HG03571 (cell line): ENCODE data around the gene CPPED1.
"Not testable (repeated sequence)": the region's sequence is repeated elsewhere in the genome, so short reads cannot be mapped to it uniquely, and the experiment has no call there.

Source experiments
- ATAC-seq: cut with Tn5 transposase; IDR thresholded peaks from one replicate; pipeline ENCODE4 v1.9.1; 2021; ENCODE audit not compliant: unreplicated experiment

Gene CPPED1

DNA sequence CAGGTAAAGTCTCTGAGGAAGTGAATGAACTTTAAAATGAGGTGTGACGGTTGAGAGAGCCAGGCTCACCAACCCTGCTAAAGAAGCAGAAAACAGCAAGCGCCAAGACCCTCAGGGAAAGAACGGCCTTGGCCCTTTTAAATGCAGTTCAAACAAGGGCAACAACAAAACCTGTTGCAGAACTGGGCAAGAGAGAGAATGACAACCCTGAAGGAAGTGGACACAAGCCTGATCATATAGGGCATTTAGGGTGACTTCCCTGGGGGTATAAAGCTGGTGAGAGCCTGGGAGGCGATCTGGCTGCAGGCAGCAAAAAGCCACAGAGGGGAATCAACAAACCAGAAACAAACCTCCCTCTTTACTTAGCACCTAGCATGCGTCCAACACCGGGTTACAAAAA, 1.0 kb downstream of the CPPED1 start:
- no peak for ATAC-seq

DNA sequence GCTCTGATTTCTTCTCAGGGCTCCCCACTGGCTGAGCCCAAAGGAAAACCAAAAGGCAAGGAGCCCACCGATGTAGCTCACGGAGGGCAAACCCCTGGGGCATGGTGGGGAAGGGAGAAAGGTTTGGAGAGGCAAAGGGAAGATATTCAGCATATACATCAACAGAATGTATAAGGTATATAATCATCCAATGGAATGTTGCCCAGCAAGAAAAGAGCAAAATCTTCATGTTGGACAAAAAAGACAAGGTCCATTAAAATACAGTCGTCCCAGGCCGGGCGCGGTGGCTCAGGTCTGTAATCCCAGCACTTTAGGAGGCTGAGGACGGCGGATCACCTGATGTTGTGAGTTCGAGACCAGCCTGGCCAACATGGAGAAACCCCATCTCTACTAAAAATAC, 1.6 kb downstream of the CPPED1 start:
- ATAC-seq: no peak

DNA sequence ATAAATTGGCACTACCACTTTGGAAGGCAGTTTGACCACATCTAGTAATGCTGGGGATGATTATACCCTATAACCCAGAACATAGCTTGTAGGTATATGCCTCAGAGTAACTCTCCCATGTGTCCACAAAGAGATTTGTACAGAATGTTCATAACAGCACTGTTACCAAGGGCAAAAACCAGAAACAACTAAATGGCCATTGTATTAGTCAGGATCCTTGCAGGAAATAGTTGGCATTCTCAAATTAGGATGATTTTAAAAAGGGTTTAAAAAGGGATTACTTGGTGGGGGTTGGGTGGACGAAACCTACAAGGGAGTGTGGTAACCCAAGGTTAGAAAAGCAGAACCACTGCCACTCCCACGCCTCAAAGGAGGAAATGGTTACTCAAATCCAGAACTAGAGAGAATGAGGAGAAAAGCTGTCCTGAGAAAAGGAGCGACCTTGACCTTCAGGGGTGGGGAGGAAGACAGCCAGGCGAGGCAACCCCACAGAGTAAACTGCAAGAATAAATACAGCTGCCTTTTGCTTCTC, 2.1 kb downstream of the CPPED1 start:
- no peak for ATAC-seq

DNA sequence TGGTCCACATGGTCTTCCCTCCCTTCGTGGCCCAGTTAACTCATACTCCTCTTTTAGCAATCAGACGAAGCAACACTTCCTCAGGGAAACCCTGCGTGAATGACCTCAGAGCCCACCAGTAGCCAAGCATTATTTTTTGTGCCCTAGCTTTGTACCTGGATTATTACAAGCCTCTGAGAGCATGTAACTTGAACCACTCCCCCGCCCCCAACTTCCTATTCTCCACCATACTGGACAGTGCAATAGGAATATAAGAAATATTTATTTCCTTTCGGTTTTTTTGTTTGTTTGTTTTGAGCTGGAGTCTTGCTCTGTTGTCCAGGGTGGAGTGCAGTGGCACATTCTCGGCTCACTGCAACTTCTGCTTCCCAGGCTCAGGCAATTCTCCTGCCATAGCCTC, 2.9 kb downstream of the CPPED1 start:
- ATAC-seq: no peak

DNA sequence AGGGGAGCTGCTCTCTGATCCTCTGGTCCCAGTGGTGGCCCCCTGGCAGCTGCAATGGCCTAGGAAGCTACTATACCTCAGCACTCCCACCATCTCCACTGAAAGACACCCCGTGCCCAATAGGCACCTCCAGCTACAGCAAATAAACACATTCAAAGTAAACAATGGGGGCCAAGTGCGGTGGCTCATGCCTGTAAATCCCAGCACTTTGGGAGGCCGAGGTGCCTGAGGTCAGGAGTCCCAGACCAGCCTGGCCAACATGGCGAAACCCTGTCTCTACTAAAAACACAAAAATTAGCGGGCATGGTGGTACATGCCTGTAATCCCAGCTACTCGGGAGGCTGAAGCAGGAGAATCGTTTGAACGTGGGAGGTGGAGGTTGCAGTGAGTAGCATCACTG, 3.7 kb downstream of the CPPED1 start:
- ATAC-seq: not testable (repeated sequence)

DNA sequence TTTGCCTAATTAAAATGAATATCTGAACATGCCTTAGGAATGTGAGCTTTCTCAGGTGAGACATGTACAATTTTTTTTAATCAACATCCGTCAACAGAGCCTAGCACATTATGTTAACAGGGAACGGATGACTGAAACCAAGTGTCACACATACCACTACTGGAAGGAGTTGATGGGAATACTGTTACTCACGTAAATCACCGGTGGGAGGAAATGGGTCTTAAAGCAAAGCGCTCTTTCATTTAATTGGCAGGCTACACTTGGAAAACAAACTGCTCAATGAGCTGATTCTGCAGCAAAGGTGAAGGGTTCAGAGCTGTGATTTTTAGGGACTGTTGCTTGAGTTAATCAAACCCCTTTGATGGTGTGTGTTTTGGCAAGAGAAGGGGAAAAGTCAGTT, 4.8 kb downstream of the CPPED1 start:
- no peak for ATAC-seq

DNA sequence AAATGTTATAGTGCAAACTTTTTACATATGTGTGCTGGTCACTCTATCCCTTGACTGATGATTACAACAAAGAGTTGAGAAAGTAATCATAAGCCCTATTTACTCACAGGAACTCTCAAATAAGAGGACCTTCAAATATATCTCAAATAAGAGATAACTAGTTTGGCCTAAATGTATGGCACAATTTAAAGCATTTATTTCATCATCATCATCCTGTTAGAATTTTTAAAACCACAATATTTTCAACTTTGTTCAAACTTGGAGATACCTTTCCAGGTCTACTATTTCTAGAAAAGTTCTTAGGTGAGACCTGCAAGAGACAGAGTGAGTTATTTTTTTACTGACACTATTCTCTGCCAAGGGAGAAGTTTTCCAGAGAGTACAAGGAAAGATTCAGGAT, 5.5 kb downstream of the CPPED1 start:
- no peak for ATAC-seq

DNA sequence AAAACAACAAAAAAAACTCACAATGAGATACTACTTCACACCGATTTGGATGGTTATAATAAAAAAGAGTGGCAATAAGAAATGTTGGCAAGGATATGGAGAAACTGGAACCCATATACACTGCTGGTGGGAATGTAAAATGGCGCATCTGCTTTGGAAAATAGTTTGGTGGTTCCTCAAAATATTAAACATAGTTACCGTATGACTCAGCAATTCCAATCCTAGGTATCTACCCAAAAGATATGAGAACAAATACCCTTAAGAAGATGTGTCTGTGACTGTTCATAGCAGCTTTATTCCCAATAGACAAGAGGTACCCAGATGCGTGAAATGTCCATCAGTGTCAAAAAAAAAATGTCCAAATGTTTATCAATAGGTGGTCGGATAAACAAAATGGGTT, 7.2 kb downstream of the CPPED1 start:
- no peak for ATAC-seq

DNA sequence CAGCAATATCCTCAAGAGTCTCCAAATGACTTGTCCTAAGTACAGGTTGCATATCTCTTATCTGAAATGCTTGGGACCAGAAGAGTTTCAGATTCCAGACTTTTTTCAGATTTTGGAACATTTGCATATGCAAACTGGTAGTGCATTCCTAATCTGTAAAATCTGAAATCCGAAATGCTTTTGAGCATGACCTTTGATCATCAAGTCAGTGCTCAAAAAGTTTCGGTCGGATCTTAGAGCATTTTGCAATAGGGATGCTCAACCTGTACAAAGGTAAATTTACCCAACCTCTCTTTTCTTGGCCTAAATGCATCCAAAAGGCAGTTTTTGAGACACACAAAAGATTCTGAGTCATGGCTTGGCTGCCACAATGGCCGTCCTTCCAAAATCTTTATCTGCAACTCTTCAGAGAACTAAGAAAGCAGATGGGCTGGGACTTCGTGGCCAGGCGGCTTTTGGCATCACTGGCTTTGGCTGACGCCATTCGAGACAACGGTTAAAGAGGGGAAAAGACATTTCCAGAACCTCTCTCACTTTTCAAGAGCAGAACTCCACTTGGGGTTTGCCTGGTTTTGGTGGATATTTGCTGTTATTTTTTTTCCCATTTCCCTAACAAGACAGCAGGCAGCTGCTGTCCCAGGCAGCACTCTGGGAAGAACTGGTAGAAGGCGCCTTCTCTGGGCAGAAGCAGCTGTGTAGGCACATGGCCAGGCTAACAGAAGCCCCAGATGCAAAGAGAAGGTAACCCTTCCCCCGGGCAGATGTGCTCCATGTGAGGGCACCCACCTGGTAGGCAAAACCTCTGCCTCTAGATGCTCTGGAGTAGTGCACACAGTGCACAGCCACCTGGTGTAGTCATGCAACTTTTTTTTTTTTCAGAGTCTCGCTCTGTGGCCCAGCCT, 8.9 kb downstream of the CPPED1 start:
- ATAC-seq: no peak

DNA sequence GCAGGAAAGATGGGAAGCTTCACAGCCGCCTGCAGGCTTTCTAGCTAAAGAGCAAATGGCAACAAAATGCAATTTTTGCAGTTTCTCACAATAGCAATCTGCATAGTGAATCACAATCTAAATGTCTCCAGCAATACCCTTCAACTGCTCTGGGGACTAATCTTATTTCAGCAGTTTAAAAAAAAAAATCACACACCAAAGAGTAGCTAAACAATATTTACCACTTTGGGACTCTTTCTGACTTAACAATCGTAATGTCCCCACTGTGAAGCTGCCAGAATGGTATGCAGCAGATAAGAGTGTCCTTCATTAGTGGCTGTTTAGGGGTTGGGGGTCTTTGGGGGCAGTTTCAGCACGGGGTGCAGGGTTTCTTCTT, 9.8 kb downstream of the CPPED1 start:
- ATAC-seq: no peak

DNA sequence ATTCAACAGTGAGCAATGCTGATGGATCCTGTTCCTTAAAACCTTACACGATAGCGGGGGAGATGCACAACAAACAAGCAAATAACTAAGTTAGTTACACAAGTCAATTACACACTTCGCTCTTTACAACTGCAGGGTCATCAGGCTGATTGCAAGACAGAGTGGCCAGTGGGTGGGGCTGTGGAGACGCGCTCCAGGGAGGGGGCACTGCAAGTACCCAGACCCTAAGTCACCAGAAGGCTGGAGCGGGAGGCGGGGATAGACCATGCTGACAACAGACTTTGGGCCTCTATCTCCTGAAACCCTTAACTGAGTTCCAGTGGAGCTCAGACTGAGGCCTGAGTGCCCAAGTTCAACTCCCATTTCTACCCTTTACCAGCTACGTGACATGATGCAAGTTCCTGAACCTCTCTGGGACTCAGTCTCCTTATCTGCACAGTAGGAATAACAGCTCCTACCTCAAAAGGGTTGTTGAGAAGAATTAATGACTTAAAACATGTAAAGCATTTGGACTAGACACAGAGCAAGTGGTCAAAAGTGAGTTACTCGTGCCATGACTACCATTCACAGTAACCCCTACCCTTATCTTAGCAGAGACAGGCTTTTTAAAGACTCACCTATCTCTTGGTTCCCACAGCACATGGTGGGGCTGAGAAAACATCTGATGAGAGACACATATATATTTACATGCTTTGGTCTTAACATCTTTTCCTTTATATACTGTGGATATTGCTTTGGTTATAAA, 10.4 kb downstream of the CPPED1 start:
- no peak for ATAC-seq

DNA sequence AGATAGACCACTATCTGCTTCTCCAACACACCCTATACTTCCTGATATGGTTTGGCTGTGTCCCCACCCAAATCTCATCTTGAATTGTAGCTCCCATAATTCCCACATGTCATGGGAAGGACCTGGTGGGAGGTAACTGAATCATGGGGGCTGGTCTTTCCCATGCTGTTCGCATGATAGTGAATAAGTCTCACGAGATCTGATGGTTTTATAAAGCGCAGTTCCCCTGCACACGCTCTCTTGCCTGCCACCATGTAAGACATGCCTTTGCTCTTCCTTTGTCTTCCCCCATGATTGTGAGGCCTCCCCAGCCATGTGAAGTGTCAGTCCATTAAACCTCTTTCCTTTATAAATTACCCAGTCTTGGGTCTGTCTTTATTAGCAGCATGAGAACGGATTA, 11.2 kb downstream of the CPPED1 start:
- not testable (repeated sequence) for ATAC-seq

DNA sequence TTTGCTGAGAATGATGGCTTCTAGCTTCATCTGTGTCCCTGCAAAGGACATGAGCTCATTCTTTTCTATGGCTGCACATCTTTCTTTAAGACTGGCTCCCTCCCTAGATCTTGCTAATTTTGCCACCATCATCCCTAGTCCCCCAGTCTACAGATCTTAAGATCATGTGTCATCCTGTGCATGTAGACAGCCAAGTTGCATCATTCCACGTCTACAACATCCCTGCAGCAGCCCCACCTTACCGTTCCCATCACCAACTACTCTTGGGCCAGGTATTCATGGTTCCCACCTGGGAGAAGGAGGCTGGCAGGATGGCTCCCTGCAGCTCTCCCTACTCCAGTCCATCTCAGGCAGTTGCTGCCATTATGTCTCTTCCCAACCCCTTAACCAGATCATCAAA, 12.3 kb downstream of the CPPED1 start:
- no peak for ATAC-seq

DNA sequence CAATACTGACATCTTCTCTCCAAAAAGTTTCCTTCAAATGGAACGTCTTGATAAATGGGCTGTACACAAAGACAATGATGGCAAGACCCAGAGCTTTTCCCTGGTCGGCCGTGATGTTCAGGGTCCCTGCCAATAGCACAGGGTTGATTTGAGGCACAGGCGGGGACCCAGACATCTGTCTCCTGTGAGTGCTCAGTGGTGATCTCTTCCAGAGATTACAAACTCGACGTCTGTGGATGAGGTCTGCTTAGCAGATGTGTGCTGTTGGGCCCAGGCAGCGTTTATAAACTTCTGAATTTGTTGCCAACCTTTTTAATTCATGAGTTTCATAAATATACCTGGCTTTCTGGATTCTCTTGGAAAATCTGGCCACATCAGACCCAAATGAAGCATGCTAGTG, 14.9 kb downstream of the CPPED1 start:
- ATAC-seq: no peak

DNA sequence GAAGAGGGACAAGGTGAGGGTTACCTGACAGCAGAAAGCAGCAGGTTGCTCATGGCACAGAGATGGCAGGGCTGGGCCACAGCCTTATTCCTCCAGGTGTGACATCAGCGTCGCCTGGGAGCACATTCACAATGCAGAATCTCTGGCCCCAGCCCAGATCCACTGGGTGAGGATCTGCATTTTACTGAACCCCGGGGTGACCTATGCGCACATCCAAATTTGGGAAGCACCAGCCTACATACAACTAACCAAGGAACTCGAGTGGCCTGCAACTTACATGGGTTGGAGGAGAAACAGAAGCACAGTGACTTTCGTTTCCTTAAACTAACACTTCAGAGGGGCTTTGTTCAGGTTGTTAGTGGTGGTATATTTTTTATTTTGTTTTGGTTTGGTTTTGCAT, 17.6 kb downstream of the CPPED1 start:
- no peak for ATAC-seq

DNA sequence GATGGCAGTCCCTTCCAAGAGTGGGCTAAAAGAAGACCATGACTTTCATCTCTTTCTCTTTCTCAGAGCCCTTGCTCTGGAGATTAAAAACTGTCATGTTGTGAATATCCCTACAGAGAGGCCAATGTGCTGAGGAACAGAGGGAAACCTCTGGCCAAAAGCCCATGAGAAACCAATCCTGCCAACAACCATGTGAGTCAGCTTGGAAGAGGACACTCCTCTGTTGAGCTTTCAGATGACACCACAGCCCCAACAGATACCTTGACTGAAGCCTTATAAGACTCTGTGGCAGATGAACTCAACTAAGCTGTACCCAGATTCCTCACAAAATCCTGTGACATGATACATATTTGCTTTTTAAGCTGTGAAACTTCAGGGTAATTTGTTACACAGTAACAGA, 19.6 kb downstream of the CPPED1 start:
- ATAC-seq: no peak

DNA sequence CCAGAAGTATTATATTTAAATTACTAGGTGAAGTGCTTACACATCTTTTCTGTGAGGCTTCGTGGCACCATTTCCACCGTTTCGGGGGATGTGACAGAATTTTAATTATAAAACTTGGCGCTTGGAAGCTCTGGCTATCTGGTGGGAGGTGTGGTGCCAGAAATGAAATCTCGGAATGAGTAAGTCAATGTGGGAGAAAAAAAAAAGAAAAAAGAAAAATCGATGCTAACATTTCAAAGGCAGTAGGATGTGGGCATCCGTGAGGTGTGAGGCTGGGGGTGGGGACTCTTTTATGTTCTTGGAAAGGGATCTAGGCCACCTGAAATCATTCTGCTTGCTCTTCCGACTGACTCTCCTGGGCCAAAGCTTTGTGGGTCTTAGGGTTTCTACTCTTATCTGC, 21.9 kb downstream of the CPPED1 start:
- no peak for ATAC-seq

DNA sequence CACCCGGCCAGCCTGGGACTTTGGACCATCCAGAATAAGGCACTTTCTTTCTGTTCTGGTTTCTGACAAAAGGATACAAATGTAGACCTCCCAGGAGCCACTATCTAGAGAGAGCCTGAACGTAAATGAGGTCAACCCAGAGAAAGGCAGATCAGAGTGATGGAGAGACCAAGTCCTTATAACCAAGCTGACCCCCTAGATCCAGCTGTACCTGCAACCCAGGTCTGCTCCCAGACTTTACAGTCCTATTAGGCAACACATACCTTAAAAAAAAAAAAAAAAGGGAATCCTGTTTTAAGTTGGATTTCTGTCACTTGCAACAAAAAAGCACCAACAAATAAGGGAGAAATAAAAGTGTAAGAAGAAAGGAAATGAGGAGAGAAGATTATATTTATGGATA, 23.2 kb downstream of the CPPED1 start:
- no peak for ATAC-seq

DNA sequence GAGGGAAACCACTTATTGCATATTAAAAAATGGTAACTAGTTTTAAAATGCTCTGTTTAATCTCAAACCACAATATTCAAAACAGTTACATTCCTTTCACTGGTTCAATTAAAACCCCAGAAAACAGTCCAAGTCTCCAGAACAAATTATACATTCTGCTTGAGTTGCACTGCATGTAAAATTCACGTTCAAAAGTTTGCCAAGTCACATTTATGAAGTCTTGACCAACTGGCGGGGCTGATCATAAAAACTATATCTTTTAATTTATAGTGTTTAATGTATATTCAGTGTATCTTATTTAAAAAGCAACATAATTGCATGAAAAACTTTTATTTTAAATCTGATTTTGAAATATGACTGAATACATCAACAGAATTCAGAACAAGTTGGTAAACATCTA, 25.0 kb downstream of the CPPED1 start:
- no peak for ATAC-seq

DNA sequence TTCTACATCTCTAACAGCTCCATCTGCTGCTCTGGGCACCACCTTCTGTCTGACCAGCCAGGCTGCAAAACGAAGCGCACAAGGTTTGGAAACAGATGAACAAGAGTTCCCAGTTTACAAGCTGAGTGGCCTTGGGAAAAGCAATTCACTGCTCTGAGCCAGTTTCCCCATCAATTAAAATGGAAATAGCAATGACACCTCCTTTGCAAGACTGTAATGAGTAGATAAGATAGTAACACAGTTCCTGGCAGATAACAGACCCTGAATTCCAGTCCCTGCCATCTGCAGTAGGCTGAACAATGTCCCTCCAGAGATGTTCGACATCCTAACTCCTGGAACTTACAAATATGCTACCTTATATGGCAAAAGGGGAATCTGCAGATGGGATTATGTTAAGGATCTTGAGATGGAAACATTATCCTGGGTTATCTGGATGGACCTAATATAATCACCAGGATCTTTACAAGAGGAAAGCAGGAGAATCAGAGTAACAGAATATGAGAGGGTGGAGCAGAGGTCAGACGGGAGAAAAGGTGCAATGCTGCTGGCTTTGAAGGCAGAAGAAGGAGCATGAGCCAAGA, 27.9 kb downstream of the CPPED1 start:
- ATAC-seq: no peak

DNA sequence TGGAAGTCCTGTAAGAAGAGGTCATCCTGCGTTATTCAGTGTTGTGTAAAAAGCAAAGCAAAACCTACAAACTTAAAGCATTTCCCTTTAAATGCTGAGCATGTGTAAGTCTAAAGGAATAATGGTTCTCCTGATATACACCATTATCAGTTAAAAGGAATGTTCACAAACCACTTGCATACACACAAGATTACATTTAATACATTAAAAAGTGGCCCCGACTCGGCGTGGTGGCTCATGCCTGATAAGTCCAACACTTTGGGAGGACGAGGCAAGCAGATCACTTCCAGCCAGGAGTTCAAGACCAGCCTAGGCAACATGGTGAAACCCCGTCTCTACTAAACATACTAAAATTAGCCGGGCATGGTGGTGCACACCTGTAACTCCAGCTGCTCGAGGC, 30.5 kb downstream of the CPPED1 start:
- ATAC-seq: no peak

DNA sequence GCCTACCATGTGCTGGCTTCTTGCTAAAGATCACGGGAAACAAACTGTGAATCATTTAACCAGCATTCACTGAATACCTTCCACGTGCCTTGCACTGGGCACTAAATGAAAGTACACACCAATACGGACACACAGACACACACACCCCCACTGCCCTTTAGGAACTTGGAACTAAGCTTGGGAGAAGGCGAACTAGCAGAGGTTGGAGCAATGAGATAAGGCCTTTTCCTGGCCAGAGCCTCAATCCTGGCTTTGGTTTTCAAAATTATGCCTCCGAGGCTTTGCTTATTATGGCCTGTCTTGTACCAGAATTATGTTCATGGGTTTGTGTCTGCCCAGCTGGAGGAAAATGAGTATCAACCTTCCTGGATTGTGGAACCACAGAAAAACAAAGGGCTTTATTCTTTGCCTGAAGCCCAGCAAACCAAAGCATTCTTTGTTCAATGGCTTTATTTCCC, 32.3 kb downstream of the CPPED1 start:
- no peak for ATAC-seq
